IMR-90 (cell line): Measurements from ENCODE around the gene NES. TPM values are rescaled to one million over a fixed set of nuclear protein-coding genes. Genes with fewer than 3 reads are reported as not detected.

Source experiments
- ATAC-seq: fragments of 200-7000 bp; cut with Tn5 transposase; 2 replicates; pipeline ENCODE4 v1.9.1; 2020; ENCODE audit warnings: low read depth, mild to moderate bottlenecking, moderate library complexity
- BruUV-seq: library from RNA; stranded (reverse); fragments of 400-500 nt; replicated peaks from 2 replicates; lab custom pipeline; 2021; lab: Mats Ljungman, UMichigan
- CTCF ChIA-PET: fragments of 300-600 bp; formaldehyde crosslinking; extraction: SDS; loops from one replicate; lab custom pipeline; 2021; ENCODE audit warnings: antibody characterized with exemption; lab: Yijun Ruan, JAX
- POLR2A ChIA-PET: fragments of 300-600 bp; sonication (Branson Sonifier 250); formaldehyde crosslinking; loops from one replicate; lab custom pipeline; 2022; ENCODE audit warnings: antibody characterized with exemption; ENCODE audit not compliant: unreplicated experiment; lab: Charles Lee
- DNase-seq: peaks from one replicate; pipeline ENCODE4 v3.0.0; 2013
- H2AFZ ChIP-seq: replicated peaks from 2 replicates; pipeline ENCODE3; 2013; ENCODE audit warnings: low read length, mild to moderate bottlenecking; ENCODE audit not compliant: poor library complexity
- H2AK5ac ChIP-seq: 2 replicates; pipeline ENCODE4 v1.6.1; 2013; ENCODE audit warnings: low read depth, low read length, inconsistent platforms
- H2AK9ac ChIP-seq: replicated peaks from 2 replicates; pipeline ENCODE3; 2013; ENCODE audit warnings: mild to moderate bottlenecking, low read depth, low read length, moderate library complexity; ENCODE audit not compliant: poor library complexity
- H2BK120ac ChIP-seq: 2 replicates; pipeline ENCODE4 v1.6.1; 2013; ENCODE audit warnings: low read depth, low read length, inconsistent platforms
- H2BK15ac ChIP-seq: 3 replicates; pipeline ENCODE4 v1.6.1; 2013; ENCODE audit warnings: low read depth, low read length, inconsistent platforms
- H2BK20ac ChIP-seq: 2 replicates; pipeline ENCODE4 v1.6.1; 2013; ENCODE audit warnings: low read depth, mild to moderate bottlenecking, inconsistent platforms, low read length, moderate library complexity
- H2BK5ac ChIP-seq: 2 replicates; pipeline ENCODE4 v1.6.1; 2013; ENCODE audit warnings: mild to moderate bottlenecking, low read depth, low read length, inconsistent platforms; ENCODE audit not compliant: poor library complexity, severe bottlenecking
- H3K14ac ChIP-seq: replicated peaks from 2 replicates; pipeline ENCODE4 v1.6.1; 2013; ENCODE audit warnings: low read depth, low read length, inconsistent platforms
- H3K18ac ChIP-seq: 2 replicates; pipeline ENCODE4 v1.6.1; 2013; ENCODE audit warnings: low read depth, low read length, control low read depth
- H3K23ac ChIP-seq: 2 replicates; pipeline ENCODE4 v1.6.1; 2013; ENCODE audit warnings: low read depth, low read length, inconsistent platforms
- H3K27ac ChIP-seq: 2 replicates; pipeline ENCODE4 v1.5.1; 2013; ENCODE audit warnings: mild to moderate bottlenecking, control low read depth, low read length; ENCODE audit not compliant: insufficient read depth
- H3K27me3 ChIP-seq: 2 replicates; pipeline ENCODE4 v1.6.1; 2013; ENCODE audit warnings: low read length; ENCODE audit not compliant: control insufficient read depth, insufficient read depth
- H3K36me3 ChIP-seq: 2 replicates; pipeline ENCODE4 v1.6.1; 2013; ENCODE audit warnings: low read length, mixed read lengths; ENCODE audit not compliant: control insufficient read depth, insufficient read depth
- H3K4ac ChIP-seq: 2 replicates; pipeline ENCODE4 v1.6.1; 2013; ENCODE audit warnings: low read depth, low read length, inconsistent platforms
- H3K4me1 ChIP-seq: 2 replicates; pipeline ENCODE4 v1.6.1; 2013; ENCODE audit warnings: low read length, mixed read lengths; ENCODE audit not compliant: control insufficient read depth, insufficient read depth
- H3K4me2 ChIP-seq: 2 replicates; pipeline ENCODE4 v1.6.1; 2013; ENCODE audit warnings: low read depth, mild to moderate bottlenecking, control low read depth, low read length, moderate library complexity
- H3K4me3 ChIP-seq: 2 replicates; pipeline ENCODE4 v1.5.1; 2013; ENCODE audit warnings: low read depth, mild to moderate bottlenecking, control low read depth, low read length, moderate library complexity; ENCODE audit not compliant: insufficient read depth
- H3K56ac ChIP-seq: 2 replicates; pipeline ENCODE4 v1.6.1; 2013; ENCODE audit warnings: low read length, inconsistent platforms; ENCODE audit not compliant: insufficient read depth; ENCODE audit errors: extremely low read depth
- H3K79me1 ChIP-seq, 2 experiments: 2 replicates each; pipeline ENCODE4 v1.6.1; 2013; ENCODE audit warnings: low read length in 2 of 2, inconsistent platforms in 1 of 2, low read depth in 1 of 2
- H3K9ac ChIP-seq: 2 replicates; pipeline ENCODE4 v1.6.1; 2013; ENCODE audit warnings: low read depth, low read length, control low read depth
- H3K9me1 ChIP-seq: 2 replicates; pipeline ENCODE4 v1.6.1; 2013; ENCODE audit warnings: low read length, inconsistent platforms; ENCODE audit not compliant: insufficient read depth
- H3K9me3 ChIP-seq: 2 replicates; pipeline ENCODE4 v1.6.1; 2013; ENCODE audit warnings: low read length; ENCODE audit not compliant: control insufficient read depth, insufficient read depth
- H4K20me1 ChIP-seq: 2 replicates; pipeline ENCODE4 v1.6.1; 2013; ENCODE audit warnings: low read length, inconsistent platforms; ENCODE audit not compliant: insufficient read depth
- H4K5ac ChIP-seq: 2 replicates; pipeline ENCODE4 v1.6.1; 2013; ENCODE audit warnings: mild to moderate bottlenecking, low read depth, low read length, control low read depth
- H4K8ac ChIP-seq, 2 experiments: 2 replicates each; pipeline ENCODE4 v1.6.1; 2013; ENCODE audit warnings: low read depth in 2 of 2, low read length in 2 of 2, control low read depth in 1 of 2, inconsistent platforms in 1 of 2
- H4K91ac ChIP-seq: 2 replicates; pipeline ENCODE4 v1.6.1; 2013; ENCODE audit warnings: low read depth, low read length, inconsistent platforms; ENCODE audit not compliant: insufficient read depth
- BHLHE40 ChIP-seq: fragments of 150-350 bp; IDR thresholded peaks from 2 replicates; pipeline ENCODE4 v1.6.1; 2016; ENCODE audit warnings: mild to moderate bottlenecking, low read depth, low read length
- CEBPB ChIP-seq: IDR thresholded peaks from 2 replicates; pipeline ENCODE4 v1.6.1; 2012; ENCODE audit warnings: low read depth, low read length, improper control_type of control experiment
- CHD1 ChIP-seq: IDR thresholded peaks from 2 replicates; pipeline ENCODE4 v1.6.1; 2012; ENCODE audit warnings: low read depth, low read length, improper control_type of control experiment
- CTCF ChIP-seq: conservative IDR thresholded peaks from 2 replicates; pipeline ENCODE4 v1.5.1; 2012; ENCODE audit warnings: mild to moderate bottlenecking, low read depth, low read length, improper control_type of control experiment
- ELK1 ChIP-seq: fragments of 150-350 bp; IDR thresholded peaks from 2 replicates; pipeline ENCODE4 v1.6.1; 2016; ENCODE audit warnings: low read depth, mild to moderate bottlenecking, low read length, moderate library complexity, borderline replicate concordance
- FOS ChIP-seq: fragments of 150-350 bp; IDR thresholded peaks from 2 replicates; pipeline ENCODE4 v1.6.1; 2016; ENCODE audit warnings: low read depth, low read length
- MAFK ChIP-seq: IDR thresholded peaks from 2 replicates; pipeline ENCODE4 v1.6.1; 2012; ENCODE audit warnings: low read depth, low read length, improper control_type of control experiment
- MAZ ChIP-seq: IDR thresholded peaks from 2 replicates; pipeline ENCODE4 v1.6.1; 2012; ENCODE audit warnings: low read depth, mild to moderate bottlenecking, low read length, improper control_type of control experiment, moderate library complexity, borderline replicate concordance
- MXI1 ChIP-seq: IDR thresholded peaks from 2 replicates; pipeline ENCODE4 v1.6.1; 2012; ENCODE audit warnings: low read depth, mild to moderate bottlenecking, low read length, moderate library complexity, borderline replicate concordance
- NFE2L2 ChIP-seq: fragments of 150-350 bp; IDR thresholded peaks from 2 replicates; pipeline ENCODE4 v1.6.1; 2016; ENCODE audit warnings: low read depth, mild to moderate bottlenecking, low read length
- POLR2A ChIP-seq: IDR thresholded peaks from 2 replicates; pipeline ENCODE4 v1.6.1; 2012; ENCODE audit warnings: mild to moderate bottlenecking, low read depth, low read length
- RAD21 ChIP-seq: IDR thresholded peaks from 2 replicates; pipeline ENCODE4 v1.6.1; 2012; ENCODE audit warnings: low read length, improper control_type of control experiment
- RCOR1 ChIP-seq: IDR thresholded peaks from 2 replicates; pipeline ENCODE4 v1.6.1; 2012; ENCODE audit warnings: mild to moderate bottlenecking, low read length, improper control_type of control experiment; ENCODE audit not compliant: insufficient replicate concordance
- RFX5 ChIP-seq: IDR thresholded peaks from 2 replicates; pipeline ENCODE4 v1.8.0; 2012; ENCODE audit warnings: low read depth, mild to moderate bottlenecking, low read length, moderate library complexity
- SMC3 ChIP-seq: fragments of 150-350 bp; IDR thresholded peaks from 2 replicates; pipeline ENCODE4 v1.6.1; 2016; ENCODE audit warnings: low read depth, mild to moderate bottlenecking, antibody characterized with exemption, low read length, moderate library complexity
- USF2 ChIP-seq: fragments of 150-350 bp; IDR thresholded peaks from 2 replicates; pipeline ENCODE4 v1.6.1; 2017; ENCODE audit warnings: mild to moderate bottlenecking, antibody characterized with exemption, low read length, low read depth
- WGBS, 2 experiments: methylation state at CpG; one replicate each; pipeline versions ENCODE4 v1.1.5 to v1.1.7; 2013; ENCODE audit warnings: missing lambda C conversion rate in 2 of 2; ENCODE audit not compliant: insufficient read length in 1 of 2; ENCODE audit errors: extremely low coverage in 2 of 2; 5-methylcytosine and 5-hydroxymethylcytosine counted together
- dilution Hi-C: fragments of 300-500 bp; cut with HindIII; formaldehyde crosslinking; loops from one replicate; pipeline ENCODE4 v1.14.3; 2018; ENCODE audit warnings: low sequenced_read_pairs; ENCODE audit not compliant: unreplicated experiment
- in situ Hi-C: fragments of 300-500 bp; cut with MboI; formaldehyde crosslinking; loops from 3 replicates; pipeline ENCODE4 v1.14.3; 2019; ENCODE audit warnings: low sequenced_read_pairs, inconsistent platforms, mixed read lengths
- intact Hi-C: fragments of 100-400 bp; cut with micrococcal nuclease; formaldehyde crosslinking; loops from 2 replicates; pipeline ENCODE4 v1.10.0; 2022
- polyA plus RNA-seq, 3 experiments: library from polyadenylated mRNA; depleted of rRNA; stranded (reverse); fragments of >200 nt; gene quantifications; 2 replicates each; pipeline ENCODE4 v1.2.3, GENCODE V29; 2012; ENCODE audit warnings: low replicate concordance in 1 of 3
- total RNA-seq: library from RNA; depleted of rRNA; stranded (reverse); fragments of >200 nt; gene quantifications from 2 replicates; pipeline ENCODE4 v1.2.3, GENCODE V29; 2012

The NES gene
- total and polyA plus RNA-seq, 2 of the 4 experiments (the other 2 are of a cell fraction), result 25.3 to 40.1 TPM

- no peak overlapping the region for H4K8ac ChIP-seq
- H3K9me3 ChIP-seq, result 0 out of 2 replicates have a peak, but pooled peaks cover 1% of the 10 kb centered on the region
- no TSS peak for BruUV-seq
- in situ Hi-C loops, result no loop called here
- peaks cover 96% of the 10 kb centered on the region for H3K27me3 ChIP-seq
- H2AK5ac ChIP-seq, result no peak overlapping the region
- CTCF ChIA-PET, result no interaction called here
- TF ChIP-seq RCOR1 (no peak), CEBPB (no peak), MAFK (no peak), RAD21 (no peak), MAZ (no peak), NFE2L2 (no peak), CHD1 (no peak), FOS (no peak), MXI1 (no peak), ELK1 (no peak), SMC3 (no peak), BHLHE40 (no peak), RFX5 (no peak), CTCF (no peak), USF2 (no peak), POLR2A (no peak)
- H3K4ac ChIP-seq, result no peak overlapping the region
- no peak overlapping the region for H3K23ac ChIP-seq
- no peak overlapping the region for H2BK20ac ChIP-seq
- H3K9me1 ChIP-seq, result no peaks in the 10 kb centered on the region
- no peaks in the 10 kb centered on the region for H3K36me3 ChIP-seq
- H2BK5ac ChIP-seq, result no peak overlapping the region
- no peak overlapping the region for H2BK120ac ChIP-seq
- no peak overlapping the region for H2AFZ ChIP-seq
- no peak for DNase-seq
- no peak overlapping the region for H2BK15ac ChIP-seq
- no CpG with 5 or more reads among the region's 3 CpGs for WGBS, 2 experiments
- no peak overlapping the region for H3K18ac ChIP-seq
- no peak overlapping the region for H3K56ac ChIP-seq
- dilution Hi-C loops, result no loop called here
- no peak overlapping the region for H2AK9ac ChIP-seq
- H3K14ac ChIP-seq, result no peak overlapping the region
- intact Hi-C loops, result no loop called here
- H3K9ac ChIP-seq, result no peak overlapping the region
- H3K4me1 ChIP-seq, result no peaks in the 10 kb centered on the region; the same call in 1 of the 2 replicates
- no peak overlapping the region for H3K4me2 ChIP-seq
- no peak overlapping the region for H3K4me3 ChIP-seq
- no peak for ATAC-seq
- POLR2A ChIA-PET, result no interaction called here
- H4K5ac ChIP-seq, result no peak overlapping the region
- H4K91ac ChIP-seq, result no peak overlapping the region
- H3K79me1 ChIP-seq, result no peaks in the 10 kb centered on the region
- no peak overlapping the region for H3K27ac ChIP-seq
- H4K20me1 ChIP-seq, result peaks cover 18% of the 10 kb centered on the region; the same call in 1 of the 2 replicates
Observed at GRCh38 chr1:156645056-156645455, 32.2 kb downstream of the NES start.
